H1 (cell line): ENCODE data around the gene NTN4. TPM values are rescaled to one million over a fixed set of nuclear protein-coding genes. Genes with fewer than 3 reads are reported as not detected.

Experiments
- EGR1 ChIP-seq: IDR thresholded peaks from 2 replicates; pipeline ENCODE4 v1.6.1; 2011; ENCODE audit warnings: low read depth, low read length, borderline replicate concordance
- KDM1A ChIP-seq: fragments of 200-600, 300-600 bp; sonication (generic); IDR thresholded peaks from 2 replicates; pipeline ENCODE4 v1.7.1; 2016; ENCODE audit warnings: mild to moderate bottlenecking, low read length, borderline replicate concordance
- KDM4A ChIP-seq: IDR thresholded peaks from one replicate; pipeline ENCODE4 v1.7.1; 2012; ENCODE audit warnings: low read depth, mild to moderate bottlenecking, moderate library complexity, low read length, inconsistent platforms; ENCODE audit not compliant: severe bottlenecking
- POLR2A ChIP-seq, 2 experiments: IDR thresholded peaks; 1 replicate in 1 of 2; 2 replicates in 1 of 2; pipeline ENCODE4 v1.6.1; 2011; ENCODE audit warnings: low read depth in 2 of 2, low read length in 2 of 2, mild to moderate bottlenecking in 2 of 2; ENCODE audit errors: control extremely low read depth in 1 of 2
- SIRT6 ChIP-seq: IDR thresholded peaks from one replicate; pipeline ENCODE4 v1.7.1; 2012; ENCODE audit warnings: low read length, inconsistent platforms
- TAF7 ChIP-seq: optimal IDR thresholded peaks from 2 replicates; pipeline ENCODE3; 2011; ENCODE audit warnings: low read depth, mild to moderate bottlenecking, inconsistent platforms, low read length, moderate library complexity, borderline replicate concordance
- YY1 ChIP-seq: IDR thresholded peaks from 2 replicates; pipeline ENCODE4 v1.6.1; 2011; ENCODE audit warnings: low read depth, mild to moderate bottlenecking, low read length
- polyA plus RNA-seq, 7 experiments: library from polyadenylated mRNA; depleted of rRNA in 3 of 7; stranded (reverse) in 5 of 7; unstranded in 2 of 7; fragments of >200 nt in 5 of 7; fragments of 200-250 nt in 2 of 7; gene quantifications; 1 replicate in 5 of 7; 2 replicates in 1 of 7; 4 replicates in 1 of 7; pipeline versions ENCODE4 v1.2.1 to v1.2.3, GENCODE V29; 2011 to 2013; ENCODE audit warnings: missing spikeins in 2 of 7, mixed read lengths in 2 of 7
- total RNA-seq: library from RNA; stranded (reverse); fragmentation: NEBNext Ultra II Directional; extraction: Animal tissue kit (Norgen Biotek cat#: 25700); gene quantifications from 2 replicates; pipeline ENCODE4 v1.2.1, GENCODE V29; 2021
- TF ChIP-seq, protein P1 (sequence below): IDR thresholded peaks from 2 replicates; pipeline ENCODE4 v1.6.1; 2011; ENCODE audit warnings: low read length, improper control_type of control experiment

Gene NTN4
- total and polyA plus RNA-seq, 2 of the 8 experiments (the other 6 are each of a cell fraction or from before 2014, with no cell fraction given), result 0.74 to 1.3 TPM

DNA sequence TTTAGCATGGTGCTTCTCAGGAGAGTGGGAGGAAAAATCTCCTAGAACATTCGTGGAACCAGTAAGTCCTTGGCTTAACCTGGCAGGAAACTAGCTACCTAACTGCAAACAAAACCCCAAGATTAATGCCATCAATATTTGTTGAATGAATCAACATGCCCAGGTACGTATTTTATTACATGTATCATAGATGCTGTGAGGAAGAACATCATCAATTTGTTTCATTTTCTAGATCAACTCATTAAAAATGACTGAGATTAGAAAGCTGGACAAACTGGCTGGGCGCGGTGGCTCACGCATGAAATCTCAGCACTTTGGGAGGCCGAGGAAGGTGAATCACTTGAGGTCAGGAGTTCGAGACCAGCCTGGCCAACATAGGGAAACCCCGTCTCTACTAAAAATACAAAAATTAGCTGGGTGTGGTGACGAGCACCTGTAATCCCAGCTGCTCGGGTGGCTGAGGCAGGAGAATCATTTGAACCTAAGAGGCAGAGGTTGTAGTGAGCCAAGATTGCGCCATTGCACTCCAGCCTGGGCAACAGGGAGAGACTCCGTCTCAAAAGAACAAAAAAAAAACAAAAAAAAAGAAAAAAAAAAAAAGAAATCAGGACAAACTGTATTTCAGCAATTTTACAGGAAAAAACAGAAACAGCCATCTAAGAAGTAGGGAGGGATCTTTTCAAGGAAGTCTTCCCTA lies 88.7 kb downstream of the NTN4 start (continued):
- TF ChIP-seq YY1 (no peak), SIRT6 (no peak), EGR1 (no peak), TAF7 (no peak), KDM1A (no peak), KDM4A (no peak), POLR2A (IDR thresholded peaks at IDR 0.05; ENCODE audit: control extremely low read depth in 1 of 2, low read depth in 2 of 2, low read length in 2 of 2) (no peak)
- TF ChIP-seq, protein P1, sequence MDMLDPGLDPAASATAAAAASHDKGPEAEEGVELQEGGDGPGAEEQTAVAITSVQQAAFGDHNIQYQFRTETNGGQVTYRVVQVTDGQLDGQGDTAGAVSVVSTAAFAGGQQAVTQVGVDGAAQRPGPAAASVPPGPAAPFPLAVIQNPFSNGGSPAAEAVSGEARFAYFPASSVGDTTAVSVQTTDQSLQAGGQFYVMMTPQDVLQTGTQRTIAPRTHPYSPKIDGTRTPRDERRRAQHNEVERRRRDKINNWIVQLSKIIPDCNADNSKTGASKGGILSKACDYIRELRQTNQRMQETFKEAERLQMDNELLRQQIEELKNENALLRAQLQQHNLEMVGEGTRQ, result no peak
- TF ChIP-seq, all 59 proteins: peak for 0
